Activated CD8-positive, alpha-beta memory T cell treated with anti-CD3 and anti-CD28 coated beads, Interleukin-2, amount 50 U/mL, for 1 hour (primary cell): Measurements from ENCODE around the gene ADAMTS10.
A peak's percentile ranks its signal among the peaks of the same experiment; 100 is the strongest.
"Not testable (repeated sequence)": the region's sequence is repeated elsewhere in the genome, so short reads cannot be mapped to it uniquely, and the experiment has no call there.

Experiments
- DNase-seq: peaks from one replicate; pipeline ENCODE4 v3.0.0-alpha.2; 2020; ENCODE audit errors: extremely low read depth

The ADAMTS10 gene

DNA sequence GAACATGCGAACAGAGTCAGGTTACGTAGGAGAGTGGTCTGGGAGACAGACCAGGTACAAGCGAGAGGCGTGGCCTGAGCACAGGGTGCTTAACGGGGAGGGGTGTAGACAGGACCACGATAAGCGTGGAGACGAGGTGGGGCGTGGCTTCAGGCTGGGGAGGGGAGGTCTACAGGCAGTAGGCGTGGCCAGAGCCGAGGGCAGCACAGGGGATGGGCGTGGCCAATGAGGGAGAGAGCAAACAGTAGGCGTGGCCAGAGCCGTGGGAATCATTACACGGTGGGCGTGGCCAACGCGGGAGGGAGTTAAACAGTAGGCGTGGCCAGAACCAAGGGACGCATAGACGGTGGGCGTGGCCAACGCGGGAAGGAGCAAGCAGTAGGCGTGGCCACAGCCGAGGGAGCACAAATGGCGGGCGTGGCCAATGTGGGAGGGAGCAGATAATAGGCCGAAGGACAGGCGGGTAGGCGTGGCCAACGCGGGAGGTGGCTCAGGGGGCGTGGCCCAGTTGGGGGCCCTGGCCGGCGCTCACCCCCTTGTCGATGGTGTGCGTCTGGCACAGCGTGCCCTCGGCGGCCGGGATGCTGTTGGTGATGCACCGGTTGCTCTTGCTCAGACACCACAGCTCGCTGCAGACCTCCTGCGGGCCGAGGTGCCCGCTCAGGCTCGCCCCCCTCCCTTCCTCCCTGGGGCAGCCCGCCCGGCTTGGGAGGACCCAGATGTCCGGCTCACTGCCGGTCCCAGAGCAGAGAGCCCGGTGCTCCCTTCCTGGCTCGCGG lies 18.1 kb downstream of the ADAMTS10 start:
- DNase-seq, result peak; percentile 94

DNA sequence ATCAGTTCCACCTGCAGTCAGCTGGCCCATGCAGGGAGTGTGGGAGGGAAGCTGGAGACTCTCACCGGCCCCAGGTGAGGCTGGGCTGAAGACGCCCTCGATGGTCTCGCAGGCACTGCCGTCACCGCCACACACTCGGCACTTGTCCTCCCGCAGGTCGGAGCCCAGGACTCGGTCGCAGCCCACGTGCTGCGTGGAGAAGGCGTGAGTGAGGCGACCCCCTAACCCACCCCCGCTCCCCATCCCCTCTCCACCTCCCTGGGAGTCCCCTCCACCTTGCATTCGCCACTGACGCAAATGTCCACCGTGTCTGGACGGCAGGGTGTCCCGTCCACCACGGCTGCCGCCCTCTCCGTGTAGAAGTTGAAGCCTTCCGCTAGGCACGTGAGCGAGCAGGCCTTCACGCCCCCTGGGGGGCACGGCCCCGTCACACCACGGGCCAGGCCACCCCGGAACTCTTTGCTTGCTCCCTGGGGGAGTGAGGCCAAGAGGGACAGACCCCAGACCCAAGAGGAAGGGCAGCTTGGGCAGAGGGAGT lies 21.3 kb downstream of the ADAMTS10 start:
- no peak for DNase-seq

DNA sequence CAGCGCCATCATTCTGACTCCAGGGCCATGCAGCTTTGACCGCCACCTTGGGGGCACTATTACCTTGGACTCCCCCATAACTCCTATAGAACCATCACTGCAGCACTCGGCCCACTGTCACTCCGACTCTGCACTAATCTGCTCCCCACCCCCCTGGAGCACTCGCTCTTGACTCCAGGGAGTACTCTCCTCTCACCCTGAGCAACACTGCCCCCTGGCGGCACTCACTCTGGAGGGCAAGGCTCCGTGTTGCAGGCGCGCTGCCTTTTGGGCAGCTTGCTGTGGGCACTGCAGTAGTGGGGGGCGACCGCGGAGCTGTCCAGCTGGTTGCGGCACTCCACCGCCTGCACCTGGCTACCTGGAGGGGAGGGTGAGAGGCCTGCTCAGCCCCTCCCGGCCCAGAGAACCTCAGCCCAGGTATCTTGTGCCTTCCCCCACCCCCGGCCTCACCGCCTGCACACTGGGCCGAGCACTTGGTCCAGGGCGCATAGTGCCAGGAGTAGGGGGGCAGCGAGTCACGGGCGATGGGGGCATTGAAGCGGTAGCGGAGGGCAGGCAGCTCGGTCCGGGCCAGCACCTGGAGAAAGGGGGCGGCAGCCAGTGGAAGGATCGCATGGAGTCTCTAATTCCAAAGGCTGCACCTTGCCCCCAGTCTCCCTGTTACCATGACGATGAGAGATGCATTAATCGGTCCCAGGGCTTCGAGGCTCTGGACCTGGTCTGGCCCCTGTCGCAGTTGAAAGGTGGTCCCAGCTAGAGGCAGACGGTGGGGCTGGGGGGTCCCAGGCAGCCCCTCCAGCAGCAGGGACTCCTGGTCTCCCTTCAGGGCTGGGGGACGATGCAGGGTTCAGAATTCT lies 24.4 kb downstream of the ADAMTS10 start:
- DNase-seq, result no peak

DNA sequence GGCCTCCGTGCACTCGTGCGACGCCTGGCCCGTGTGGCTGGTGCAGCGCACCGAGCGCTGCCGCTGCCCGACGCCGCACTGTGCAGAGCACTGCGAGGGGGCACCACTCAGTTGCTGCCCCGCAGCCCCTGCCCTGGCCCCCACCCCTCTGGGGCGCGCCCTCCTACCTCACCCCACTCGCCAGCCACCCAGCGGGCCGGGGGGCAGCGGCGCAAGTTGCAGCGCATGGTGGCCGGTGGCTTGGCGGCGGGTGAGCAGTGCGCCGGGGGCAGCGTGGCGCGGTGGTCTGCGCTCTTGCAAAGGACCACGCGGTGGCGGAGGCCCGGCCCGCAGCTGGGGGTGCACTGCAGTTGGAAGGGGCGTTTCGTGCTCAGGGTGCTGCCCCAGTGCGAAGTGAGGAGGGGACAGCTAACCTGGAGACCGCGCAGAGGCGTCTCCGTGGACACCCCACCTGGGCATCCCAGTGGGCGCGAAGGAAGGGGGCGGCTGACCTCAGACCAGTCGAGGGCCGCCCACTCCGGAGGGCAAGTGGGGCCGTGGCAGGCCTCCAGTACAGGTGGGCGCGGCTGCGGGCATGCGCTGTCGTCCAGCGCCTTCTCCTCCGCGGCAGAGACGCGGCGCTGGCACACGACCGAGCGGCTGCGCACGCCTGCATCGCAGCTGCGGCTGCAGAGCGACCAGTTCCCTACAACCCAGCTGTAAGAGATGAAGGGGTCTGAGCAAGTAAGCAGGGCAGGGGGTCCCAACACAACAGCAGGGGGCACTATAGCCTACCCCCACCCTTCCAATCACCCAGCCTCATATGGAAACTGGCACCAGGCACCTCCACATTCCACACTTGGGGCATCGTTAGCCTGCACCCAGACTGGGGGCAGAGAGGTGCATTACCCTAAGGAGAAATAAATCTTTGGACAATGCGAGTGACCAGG lies 25.3 kb downstream of the ADAMTS10 start:
- no peak for DNase-seq

DNA sequence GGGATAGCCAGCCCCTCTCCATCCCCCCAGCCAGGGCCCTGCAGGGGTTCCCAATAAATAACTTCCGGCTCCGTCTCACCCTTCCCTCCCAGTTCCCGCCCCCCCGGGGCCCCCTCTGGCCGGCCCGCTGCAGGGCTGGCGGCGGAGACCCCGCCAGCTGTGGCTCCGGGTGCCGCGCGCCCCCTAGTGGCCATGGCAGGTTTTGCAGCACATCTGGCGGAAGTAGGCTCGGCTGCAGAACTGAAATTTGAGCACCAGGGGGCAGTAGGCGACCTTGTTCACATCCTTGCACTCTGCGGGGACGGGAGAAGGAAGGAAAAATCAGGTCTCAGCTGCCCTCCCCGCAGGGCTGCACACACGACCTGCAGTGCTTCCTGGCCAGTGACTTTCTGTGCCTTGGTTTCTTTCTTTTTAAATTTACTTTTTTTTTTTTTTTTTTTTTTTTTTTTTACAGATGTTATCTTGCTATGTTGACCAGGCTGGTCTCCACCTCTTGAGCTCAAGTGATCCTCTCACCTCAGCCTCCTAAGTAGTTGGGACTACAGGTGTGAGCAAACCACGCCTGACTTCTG lies 29.7 kb downstream of the ADAMTS10 start:
- peak; percentile 61 for DNase-seq

DNA sequence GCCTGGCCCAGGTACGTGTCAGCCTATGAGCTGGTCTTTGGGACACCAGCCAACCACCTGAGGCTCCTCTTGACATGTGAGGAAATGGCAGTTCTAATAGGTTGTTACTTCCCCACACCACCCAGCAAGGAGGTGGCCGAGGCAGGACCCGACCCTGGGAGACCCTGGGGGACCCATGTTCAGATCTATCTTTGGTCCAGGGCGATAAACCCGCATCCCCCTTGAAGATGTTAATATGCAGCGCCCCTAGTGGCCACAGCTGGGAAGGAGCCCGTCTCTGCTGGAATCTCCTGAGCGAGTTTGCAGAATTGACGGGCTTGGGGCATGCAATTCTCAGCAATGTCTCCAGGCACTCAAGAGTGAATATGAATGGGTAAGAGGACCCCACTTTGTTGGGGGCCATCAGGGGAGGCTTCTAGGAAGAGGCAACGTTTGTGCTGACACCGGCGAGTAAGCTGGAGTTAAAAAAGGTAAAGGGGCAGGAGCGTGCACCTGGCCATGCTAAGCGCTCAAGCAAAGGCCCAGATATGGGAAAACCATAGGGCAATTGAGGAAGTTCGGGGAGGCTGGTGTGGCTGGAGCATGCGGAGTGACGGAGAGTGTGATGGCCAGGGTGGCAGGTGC lies 31.8 kb downstream of the ADAMTS10 start:
- peak; percentile 41 for DNase-seq

DNA sequence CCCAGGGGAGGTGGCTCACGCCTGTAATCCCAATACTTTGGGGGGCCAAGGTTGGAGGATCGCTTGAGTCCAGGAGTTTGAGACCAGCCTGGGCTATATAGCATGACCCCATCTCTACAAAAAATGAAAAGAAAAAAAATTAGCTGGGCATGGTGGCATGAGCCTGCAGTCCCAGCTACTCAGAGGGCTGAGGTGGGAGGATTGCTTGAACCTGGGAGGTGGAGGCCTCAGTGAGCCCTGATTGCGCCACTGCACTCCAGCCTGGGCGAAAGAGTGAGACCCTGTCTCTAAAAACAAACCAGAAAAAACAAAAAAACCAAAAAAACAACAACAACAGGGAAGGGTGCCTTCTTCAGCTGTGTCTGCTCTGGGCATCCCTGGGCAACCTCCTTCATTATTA lies 32.8 kb downstream of the ADAMTS10 start:
- no peak for DNase-seq

DNA sequence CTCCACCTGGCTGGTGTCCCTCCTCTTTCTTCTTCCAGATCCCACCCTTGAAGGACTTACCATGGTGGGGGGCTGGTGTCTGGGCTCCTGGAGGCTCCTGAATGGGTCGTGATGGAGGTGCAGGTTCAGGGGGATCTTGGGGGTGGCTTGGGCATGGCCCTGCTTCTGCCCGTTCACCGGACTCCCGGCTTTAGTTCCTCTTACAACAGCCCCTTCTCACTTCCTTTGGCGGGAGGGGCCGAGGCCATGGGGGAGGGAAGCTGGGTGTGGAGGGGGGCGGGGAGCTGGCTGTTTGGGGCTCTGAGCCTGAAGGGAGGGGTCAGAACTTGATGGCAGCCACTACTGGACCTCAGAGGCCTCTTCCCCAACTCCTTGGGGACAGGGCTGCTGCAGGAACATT lies 33.3 kb downstream of the ADAMTS10 start, which contains the start of gene MYO1F:
Gene MYO1F, minus strand, starts transcription at position 196 of the 400 bp plus-strand sequence. Its CDS starts 133 bp downstream, at position 63.
- DNase-seq, result no peak

DNA sequence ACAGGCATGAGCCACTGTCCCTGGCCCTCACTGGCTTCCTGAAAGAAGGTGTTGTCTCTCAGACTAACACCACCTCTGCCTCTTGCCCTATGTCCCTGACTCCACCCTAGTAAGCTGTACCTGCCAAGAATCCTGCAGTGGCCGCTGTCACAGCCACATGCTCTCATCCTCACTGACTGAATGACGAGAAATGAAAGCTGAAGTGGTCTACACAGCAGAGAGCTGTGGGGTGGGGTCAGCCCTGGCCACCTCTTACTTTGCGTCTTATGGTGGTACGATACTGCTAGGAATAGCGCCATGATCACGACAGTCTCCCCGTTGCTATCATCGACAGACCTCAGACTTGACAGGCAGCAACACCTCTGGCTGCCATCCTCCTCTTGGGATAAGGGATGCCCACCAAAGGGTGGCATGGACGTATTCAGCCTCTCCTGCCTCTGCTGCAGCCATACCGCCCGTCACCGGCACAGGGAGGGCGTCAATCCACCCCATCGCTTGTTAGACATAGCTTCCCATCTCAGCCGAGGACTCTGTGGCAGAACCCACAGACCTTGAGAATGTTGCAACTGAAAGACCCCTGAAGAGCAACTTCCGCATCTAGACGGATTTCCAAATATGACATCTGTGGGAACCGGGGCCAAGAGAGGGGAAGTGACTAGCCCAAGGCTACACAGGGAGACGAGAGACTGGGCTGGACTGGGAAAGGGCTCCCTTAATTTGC lies 34.1 kb downstream of the ADAMTS10 start:
- DNase-seq, result no peak

DNA sequence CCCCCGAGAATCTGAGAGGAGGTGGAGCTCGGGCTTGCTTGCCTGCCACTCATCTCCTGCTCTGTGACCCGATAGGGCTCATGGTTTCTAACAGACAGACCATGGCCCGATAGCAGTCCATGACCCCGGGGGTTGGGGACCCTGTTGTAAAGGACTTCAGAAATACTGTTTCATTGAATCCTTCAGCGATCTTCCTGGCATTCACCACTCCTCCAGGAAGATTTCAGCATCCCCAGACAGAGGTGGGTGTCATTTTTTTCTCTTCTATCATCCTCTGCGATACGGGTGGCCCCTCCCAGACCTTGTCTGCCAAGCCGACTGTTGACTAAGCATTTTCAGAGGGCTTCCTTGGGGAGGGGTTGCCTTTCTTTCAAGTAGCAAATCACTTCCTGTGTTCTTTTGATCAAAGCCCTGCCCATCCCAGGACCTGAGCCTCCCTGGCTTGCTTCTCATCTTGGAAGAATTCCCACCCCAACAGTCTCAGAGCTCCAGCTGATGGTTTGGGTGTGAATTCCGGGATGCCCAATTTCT lies 35.0 kb downstream of the ADAMTS10 start:
- no peak for DNase-seq

DNA sequence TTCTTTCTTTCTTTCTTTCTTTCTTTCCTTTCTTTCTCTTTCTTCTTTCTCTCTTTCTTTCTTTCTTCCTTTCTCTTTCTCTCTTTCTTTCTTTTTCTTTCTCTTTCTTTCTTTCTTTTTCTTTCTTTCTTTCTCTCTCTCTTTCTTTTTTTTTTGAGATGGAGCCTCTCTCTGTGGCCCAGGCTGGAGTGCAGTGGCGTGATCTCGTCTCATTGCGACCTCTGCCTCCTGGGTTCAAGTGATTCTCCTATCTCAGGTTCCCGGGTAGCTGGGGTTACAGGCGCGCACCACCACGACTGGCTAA lies 35.9 kb downstream of the ADAMTS10 start:
- DNase-seq, result not testable (repeated sequence)

DNA sequence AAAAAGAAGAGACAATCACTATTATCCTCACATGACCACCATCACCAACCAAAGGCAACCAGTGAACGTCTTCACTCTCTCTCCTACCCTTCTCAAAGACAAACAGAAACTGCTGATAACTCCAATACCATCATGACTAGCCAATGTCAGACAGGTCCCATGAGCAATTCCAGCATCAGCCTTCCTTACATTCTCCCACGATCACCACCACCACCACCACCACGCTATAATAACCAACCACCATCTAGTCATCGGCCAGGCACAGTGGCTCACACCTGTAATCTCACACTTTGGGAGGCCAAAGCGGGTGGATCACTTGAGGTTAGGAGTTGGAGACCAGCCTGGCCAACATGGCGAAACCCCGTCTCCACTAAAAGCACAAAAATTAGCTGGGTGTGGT lies 37.2 kb downstream of the ADAMTS10 start:
- no peak for DNase-seq

DNA sequence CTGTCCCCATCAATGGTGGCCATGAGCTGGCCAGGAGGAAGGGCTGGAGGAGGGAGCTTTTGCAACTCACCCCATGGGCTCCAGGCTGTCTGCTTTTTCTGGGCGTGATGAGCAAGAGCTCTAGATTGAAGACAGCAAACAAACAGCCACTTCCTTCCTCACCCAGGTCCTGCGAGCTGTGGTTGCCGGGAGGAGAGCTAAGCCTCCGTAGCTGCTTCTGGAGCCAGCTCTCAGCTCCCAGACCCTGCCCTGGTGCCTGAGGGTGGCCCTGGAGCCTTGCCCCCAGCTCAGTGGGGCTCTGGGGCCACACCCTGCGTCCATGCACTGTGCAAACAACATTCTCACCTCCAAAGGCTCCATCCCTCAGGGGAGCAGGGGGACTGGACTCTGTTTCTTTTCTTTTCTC lies 39.5 kb downstream of the ADAMTS10 start:
- DNase-seq, result no peak

DNA sequence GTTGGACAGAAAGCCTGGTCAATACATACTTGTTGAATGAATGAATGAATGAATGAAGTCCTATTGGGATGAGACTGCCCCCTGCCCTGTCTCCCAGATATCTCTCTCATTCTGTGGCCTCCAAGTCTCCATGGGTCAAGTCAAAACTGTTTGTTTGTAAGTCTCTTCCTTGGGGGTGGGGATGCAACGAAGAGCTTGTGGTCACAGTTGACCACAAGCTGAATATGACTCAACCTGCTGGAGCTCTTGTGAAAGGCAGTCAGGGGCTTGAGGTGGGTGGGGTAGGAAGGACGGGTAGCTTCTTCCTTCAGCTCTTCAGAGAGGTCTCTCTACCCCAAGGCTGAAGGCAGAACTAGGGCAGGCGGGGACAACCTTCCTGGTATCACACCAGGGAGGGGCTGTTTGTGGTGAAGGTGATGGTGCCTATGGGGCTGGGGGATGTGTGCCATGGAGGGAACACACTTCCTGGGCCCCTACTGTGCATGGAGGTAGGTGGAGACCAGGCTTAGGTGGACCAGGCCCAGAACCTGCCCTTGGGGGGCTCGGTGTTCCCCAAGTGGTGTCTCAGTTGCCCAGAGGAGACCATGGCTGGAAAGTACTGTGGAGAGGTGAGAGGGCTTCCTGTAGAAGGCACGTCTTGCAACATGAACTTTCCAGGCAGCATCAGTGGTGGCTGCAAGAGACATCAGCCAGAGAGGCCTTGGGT lies 41.3 kb downstream of the ADAMTS10 start:
- peak; percentile 54 for DNase-seq

DNA sequence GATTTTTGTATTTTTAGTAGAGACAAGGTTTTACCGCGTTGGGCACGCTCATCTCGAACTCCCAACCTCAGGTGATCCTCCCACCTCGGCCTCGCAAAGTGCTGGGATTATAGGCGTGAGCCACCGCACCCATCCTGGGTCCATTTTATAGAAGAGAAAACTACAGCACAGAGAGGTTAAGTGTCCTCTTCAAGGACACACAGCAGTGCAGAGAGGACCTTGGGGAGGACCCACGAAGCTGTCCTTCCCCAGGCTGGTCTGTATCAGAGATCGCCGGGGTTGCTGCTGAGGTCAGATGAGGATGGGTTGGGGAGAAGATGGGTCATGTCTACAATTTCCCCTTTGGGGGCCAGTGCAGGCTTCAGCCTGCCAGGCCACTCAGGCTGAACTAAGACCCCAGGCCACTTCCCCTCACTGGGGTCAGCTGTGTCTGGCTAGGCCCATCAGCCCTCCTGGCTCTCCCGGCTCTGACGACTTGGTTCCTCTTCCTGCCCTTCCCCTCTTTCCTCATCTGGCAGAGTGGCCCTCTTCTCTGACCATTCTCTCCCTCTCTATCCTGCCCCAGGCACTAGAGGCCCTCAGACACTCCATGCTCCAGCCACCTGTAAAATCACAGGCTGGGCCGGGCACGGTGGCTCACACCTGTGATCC lies 42.9 kb downstream of the ADAMTS10 start:
- no peak for DNase-seq

DNA sequence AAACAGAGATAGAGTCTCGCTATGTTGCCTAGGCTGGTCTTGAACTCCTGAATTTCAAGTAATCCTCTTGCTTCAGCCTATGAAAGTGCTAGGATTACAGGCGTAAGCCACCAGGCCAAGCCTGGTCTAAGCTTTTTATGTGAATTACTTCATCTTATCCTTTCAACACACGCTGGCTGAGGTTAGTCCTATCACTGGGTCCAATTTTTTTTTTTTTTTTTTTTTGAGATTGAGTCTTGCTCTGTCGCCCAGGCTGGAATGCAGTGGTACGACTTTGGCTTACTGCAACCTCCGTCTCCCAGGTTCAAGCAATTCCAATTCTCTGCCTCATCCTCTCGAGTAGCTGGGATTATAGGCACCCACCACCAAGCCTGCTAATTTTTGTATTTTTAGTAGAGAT lies 43.7 kb downstream of the ADAMTS10 start:
- no peak for DNase-seq

DNA sequence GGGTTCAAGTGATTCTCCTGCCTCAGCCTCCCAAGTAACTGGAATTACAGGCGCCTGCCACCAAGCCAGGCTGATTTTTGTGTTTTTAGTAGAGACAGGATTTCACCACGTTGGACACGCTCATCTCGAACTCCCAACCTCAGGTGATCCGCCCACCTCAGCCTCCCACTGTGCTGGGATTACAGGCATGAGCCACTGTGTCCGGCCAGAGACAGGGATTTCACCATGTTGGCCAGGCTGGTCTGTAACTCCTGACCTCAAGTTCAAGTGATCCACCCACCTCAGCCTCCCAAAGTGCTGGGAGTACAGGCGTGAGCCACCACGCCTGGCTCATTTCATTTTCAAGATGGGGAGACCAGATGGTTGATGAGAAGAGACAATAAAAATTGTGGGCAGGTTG lies 45.6 kb downstream of the ADAMTS10 start:
- not testable (repeated sequence) for DNase-seq

DNA sequence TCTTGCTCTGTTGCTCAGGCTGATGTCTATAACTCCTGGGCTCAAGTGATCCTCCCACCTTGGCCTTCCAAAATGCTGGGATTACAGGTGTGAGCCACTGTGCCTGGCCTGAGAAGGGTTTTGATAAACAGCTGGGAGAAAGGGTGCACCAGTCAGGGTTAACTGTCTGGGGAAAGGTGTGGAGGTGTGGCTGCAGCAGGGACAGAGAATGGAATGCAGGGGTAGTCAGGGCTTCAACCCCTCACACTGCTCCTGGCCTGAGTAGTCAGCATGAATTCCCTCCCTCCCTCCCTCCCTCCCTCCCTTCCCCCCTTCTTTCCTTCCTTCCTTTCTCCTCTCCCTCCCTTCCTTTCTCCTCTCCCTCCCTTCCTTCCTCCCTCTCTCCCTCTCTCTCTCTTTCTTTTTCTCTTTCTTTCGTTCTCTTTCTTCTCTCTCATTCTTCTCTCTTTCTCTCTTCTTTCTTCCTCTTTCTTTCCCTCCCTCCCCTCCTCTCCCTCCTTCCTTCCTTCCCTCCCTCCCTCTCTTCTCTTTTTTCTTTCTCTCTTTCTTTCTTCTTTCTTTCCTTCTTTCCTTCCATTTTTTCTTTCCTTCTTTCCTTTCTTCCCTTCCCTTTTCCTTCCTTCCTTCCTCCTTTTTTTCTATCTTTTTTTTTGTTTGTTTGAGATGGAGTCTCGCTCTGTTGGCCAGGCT lies 49.3 kb downstream of the ADAMTS10 start:
- DNase-seq, result no peak
